HUES48 (cell line): ENCODE data around the gene XRCC1.

Experiments
- H3K27ac ChIP-seq: one replicate; pipeline ENCODE4 v1.7.0; 2013; ENCODE audit warnings: low read depth, low read length, inconsistent platforms
- H3K27me3 ChIP-seq: 2 replicates; pipeline ENCODE4 v1.6.1; 2013; ENCODE audit warnings: mild to moderate bottlenecking, low read length; ENCODE audit not compliant: control insufficient read depth, insufficient read depth
- H3K36me3 ChIP-seq: 2 replicates; pipeline ENCODE4 v1.6.1; 2013; ENCODE audit warnings: low read length; ENCODE audit not compliant: control insufficient read depth, insufficient read depth
- H3K4me1 ChIP-seq: 2 replicates; pipeline ENCODE4 v1.6.1; 2013; ENCODE audit warnings: mild to moderate bottlenecking, low read length; ENCODE audit not compliant: control insufficient read depth, insufficient read depth
- H3K4me3 ChIP-seq: 2 replicates; pipeline ENCODE4 v1.5.1; 2013; ENCODE audit warnings: mild to moderate bottlenecking, low read depth, low read length
- H3K9ac ChIP-seq: 2 replicates; pipeline ENCODE4 v1.6.1; 2013; ENCODE audit warnings: mild to moderate bottlenecking, low read depth, low read length, moderate library complexity
- H3K9me3 ChIP-seq: 2 replicates; pipeline ENCODE4 v1.6.1; 2013; ENCODE audit warnings: low read length; ENCODE audit not compliant: control insufficient read depth, insufficient read depth

XRCC1 gene

GRCh38 chr19:43598445-43599240 is 23.3 kb upstream of the XRCC1 start:
- no peak overlapping the region for H3K9ac ChIP-seq
- no peak overlapping the region for H3K4me3 ChIP-seq
- no peak overlapping the region for H3K27ac ChIP-seq

DNA sequence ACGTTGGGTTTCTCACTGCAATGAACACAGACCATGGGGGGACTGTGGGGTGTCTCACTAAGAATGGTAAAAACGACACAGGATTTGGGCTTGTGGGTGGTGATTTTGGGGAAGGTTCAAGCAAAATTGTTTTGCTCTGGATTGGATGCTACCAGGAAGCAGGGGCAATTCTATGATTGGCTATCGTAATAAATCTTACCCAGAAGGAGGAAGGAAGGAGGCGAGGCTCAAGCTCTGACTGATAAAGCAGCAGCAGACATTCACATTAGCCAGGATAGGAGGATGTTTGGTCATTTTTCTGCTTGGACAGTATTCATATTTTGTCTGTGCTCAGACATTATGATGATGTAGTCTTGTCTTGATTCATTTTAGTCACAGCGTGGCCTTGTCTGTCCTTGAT is 22.5 kb upstream of the XRCC1 start:
- Histone ChIP-seq H3K4me1 (peaks cover 9% of the 10 kb centered on the region; the same call in 1 of the 2 replicates), H3K27me3 (no peaks in the 10 kb centered on the region), H3K9me3 (no peaks in the 10 kb centered on the region), H3K4me3 (0 out of 2 replicates have a peak overlapping the region, but pooled peaks have one; percentile 88), H3K36me3 (peaks cover 43% of the 10 kb centered on the region), H3K9ac (no peak overlapping the region), H3K27ac (no peak overlapping the region)

More at GRCh38 chr19:43598445-43599240, 23.3 kb upstream of the XRCC1 start:
- H3K36me3 ChIP-seq: peaks cover 36% of the 10 kb centered on the region
- H3K9me3 ChIP-seq: no peaks in the 10 kb centered on the region
- no peaks in the 10 kb centered on the region for H3K27me3 ChIP-seq
- peaks cover 9% of the 10 kb centered on the region; the same call in 1 of the 2 replicates for H3K4me1 ChIP-seq

- Histone ChIP-seq H3K4me1 (peaks cover 9% of the 10 kb centered on the region; the same call in 1 of the 2 replicates), H3K36me3 (peaks cover 47% of the 10 kb centered on the region), H3K4me3 (peak overlapping the region; percentile 88), H3K27ac (peak overlapping the region; percentile 100), H3K27me3 (no peaks in the 10 kb centered on the region), H3K9ac (peak overlapping the region; percentile 96), H3K9me3 (no peaks in the 10 kb centered on the region)
Measured at GRCh38 chr19:43596842-43597461, 21.6 kb upstream of the XRCC1 start.

DNA sequence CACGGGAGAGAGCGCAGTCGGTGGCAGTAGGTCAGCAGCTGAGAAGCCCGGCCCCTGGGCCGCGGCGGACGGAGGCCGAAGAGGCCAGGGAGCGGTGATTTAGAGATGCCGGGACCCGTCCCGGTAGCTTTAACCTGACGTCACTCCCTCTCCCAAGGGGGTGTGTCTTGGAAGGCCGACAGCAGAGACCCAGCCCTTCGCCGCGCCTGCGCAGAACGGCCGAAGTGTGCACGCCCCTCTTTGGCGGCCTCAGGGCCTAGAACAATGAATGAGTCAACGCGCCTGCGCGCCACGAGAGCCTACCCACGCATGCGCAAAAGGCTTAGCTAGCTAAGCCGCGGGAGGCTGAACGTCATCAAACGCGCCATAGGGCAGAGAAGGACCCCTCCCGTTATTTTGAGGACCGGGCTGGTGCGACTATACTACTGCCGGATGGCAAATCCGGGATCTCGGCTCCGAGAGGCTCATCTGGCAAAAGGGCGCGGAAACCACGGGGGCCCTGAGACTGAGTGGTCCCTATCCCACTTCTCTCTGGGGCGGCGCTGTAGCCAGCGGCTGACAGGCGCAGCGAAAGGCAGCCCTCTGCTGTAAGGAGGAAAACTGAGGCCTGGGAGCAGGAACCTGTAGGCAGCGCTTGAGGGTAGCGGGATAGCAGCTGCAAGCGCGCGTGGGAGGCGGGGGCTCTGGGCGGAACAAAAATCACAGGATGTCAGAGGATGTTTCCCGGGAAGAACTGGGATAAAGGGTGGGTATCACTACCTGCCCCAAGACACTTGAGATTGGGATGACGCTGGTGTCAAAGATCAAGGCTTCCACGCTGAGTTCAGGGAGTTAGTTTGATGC is 20.9 kb upstream of the XRCC1 start, which contains the start of the genes IRGQ and ZNF576:
TSS of gene IRGQ (minus strand) at position 136 of the 843 bp plus-strand sequence. CDS start 796 bp downstream, outside the sequence.
TSS of gene ZNF576 (plus strand) at position 597 of the 843 bp plus-strand sequence. CDS start 514 bp downstream, outside the sequence.
- Histone ChIP-seq H3K9me3 (no peaks in the 10 kb centered on the region), H3K4me1 (peaks cover 9% of the 10 kb centered on the region; the same call in 1 of the 2 replicates), H3K4me3 (peak within 1 kb of the TSS; percentile 88), H3K27ac (peak within 1 kb of the TSS; percentile 100), H3K9ac (peak within 1 kb of the TSS; percentile 96), H3K36me3 (peaks cover 50% of the 10 kb centered on the region), H3K27me3 (no peaks in the 10 kb centered on the region)

- Histone ChIP-seq H3K27me3 (no peaks in the 10 kb centered on the region), H3K4me3 (peak overlapping the region; percentile 85), H3K9ac (peak overlapping the region; percentile 82), H3K27ac (peak overlapping the region; percentile 100), H3K36me3 (peaks cover 52% of the 10 kb centered on the region), H3K9me3 (no peaks in the 10 kb centered on the region), H3K4me1 (peaks cover 9% of the 10 kb centered on the region; the same call in 1 of the 2 replicates)
Measured at GRCh38 chr19:43595605-43595998, 20.3 kb upstream of the XRCC1 start.

DNA sequence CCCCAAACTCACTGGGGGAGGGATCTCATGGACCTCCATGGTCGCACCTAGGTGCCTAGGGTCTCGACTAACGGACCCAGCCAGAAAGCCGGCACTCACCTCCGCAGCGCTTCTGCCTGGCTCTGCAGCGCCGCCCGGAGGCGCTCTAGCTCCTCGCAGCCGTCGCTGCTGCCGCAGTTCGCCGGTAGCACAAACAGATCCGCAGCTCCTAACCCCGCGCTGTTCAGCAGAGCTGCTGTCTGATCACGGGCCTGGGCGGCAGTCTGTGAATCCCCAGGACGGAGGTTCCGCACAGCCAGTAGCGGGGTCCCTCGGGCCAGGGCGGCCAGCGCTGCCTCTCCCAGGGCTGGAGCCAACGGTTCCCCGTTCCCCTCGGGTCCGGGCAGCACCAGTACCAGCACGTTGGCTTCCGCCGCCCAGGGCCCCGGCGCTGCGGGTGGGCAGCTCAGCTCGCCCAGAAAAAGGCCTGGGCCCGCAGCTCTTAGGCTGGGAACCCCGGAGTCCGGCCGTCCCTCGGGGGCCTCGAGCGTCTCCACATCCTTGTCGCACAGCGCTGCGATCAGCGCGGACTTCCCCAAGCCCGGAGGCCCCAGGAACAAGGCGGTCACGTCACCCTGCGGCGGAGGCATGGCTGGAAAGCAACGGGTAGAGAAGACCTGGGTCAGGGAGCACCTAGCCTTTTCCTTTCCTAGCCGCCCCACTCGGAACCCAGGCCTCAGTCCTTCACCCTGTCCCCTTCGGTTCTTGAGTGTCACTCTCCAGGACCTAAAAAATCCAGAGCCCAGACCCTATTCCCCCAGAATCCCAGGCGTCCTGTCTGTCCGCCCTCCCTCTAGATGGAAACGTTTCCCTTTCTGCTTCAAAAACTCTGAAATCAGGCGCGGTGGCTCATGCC is 19.6 kb upstream of the XRCC1 start:
- H3K9me3 ChIP-seq: no peaks in the 10 kb centered on the region
- no peaks in the 10 kb centered on the region for H3K27me3 ChIP-seq
- peaks cover 9% of the 10 kb centered on the region; the same call in 1 of the 2 replicates for H3K4me1 ChIP-seq
- peak overlapping the region; percentile 85 for H3K4me3 ChIP-seq
- H3K27ac ChIP-seq: peak overlapping the region; percentile 100
- H3K9ac ChIP-seq: peak overlapping the region; percentile 82
- peaks cover 54% of the 10 kb centered on the region for H3K36me3 ChIP-seq

DNA sequence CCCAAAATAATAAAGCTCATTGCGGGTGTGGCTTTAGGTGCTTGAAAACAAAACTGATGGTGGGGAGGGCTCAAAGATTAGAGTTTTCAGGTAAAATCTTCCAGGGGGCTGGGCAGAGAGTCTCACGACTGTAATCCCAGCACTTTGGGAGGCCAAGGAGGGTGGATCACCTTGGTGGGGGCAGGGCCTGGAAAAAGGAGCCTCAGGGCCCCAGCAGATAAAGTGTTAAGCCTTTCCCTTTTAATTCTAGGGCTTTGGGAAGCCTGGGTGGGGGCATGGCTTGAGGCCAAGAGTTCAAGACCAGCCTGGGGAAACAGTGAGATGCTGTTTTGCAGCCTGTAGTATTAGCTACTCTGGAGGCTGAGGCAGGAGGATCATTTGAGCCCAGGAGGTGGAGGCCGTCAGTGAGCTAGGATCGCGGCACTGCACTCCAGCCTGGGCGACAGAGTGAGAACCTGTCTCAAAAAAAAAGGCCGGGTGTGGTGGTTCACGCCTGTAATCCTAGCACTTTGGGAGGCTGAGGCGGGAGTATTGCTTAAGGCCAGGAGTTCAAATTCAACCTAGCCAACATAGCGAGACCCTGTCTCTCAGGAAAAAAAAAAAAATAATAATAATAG is 18.9 kb upstream of the XRCC1 start:
- H3K27me3 ChIP-seq: no peaks in the 10 kb centered on the region
- H3K4me3 ChIP-seq: no peak overlapping the region
- H3K27ac ChIP-seq: no peak overlapping the region
- peaks cover 9% of the 10 kb centered on the region; the same call in 1 of the 2 replicates for H3K4me1 ChIP-seq
- no peak overlapping the region for H3K9ac ChIP-seq
- H3K9me3 ChIP-seq: no peaks in the 10 kb centered on the region
- H3K36me3 ChIP-seq: peaks cover 52% of the 10 kb centered on the region

GRCh38 chr19:43592800-43593350 is 17.5 kb upstream of the XRCC1 start:
- no peaks in the 10 kb centered on the region for H3K9me3 ChIP-seq
- H3K4me1 ChIP-seq: peaks cover 9% of the 10 kb centered on the region; the same call in 1 of the 2 replicates
- no peaks in the 10 kb centered on the region for H3K27me3 ChIP-seq
- peaks cover 50% of the 10 kb centered on the region for H3K36me3 ChIP-seq
- H3K4me3 ChIP-seq: no peak overlapping the region
- no peak overlapping the region for H3K27ac ChIP-seq
- H3K9ac ChIP-seq: no peak overlapping the region

DNA sequence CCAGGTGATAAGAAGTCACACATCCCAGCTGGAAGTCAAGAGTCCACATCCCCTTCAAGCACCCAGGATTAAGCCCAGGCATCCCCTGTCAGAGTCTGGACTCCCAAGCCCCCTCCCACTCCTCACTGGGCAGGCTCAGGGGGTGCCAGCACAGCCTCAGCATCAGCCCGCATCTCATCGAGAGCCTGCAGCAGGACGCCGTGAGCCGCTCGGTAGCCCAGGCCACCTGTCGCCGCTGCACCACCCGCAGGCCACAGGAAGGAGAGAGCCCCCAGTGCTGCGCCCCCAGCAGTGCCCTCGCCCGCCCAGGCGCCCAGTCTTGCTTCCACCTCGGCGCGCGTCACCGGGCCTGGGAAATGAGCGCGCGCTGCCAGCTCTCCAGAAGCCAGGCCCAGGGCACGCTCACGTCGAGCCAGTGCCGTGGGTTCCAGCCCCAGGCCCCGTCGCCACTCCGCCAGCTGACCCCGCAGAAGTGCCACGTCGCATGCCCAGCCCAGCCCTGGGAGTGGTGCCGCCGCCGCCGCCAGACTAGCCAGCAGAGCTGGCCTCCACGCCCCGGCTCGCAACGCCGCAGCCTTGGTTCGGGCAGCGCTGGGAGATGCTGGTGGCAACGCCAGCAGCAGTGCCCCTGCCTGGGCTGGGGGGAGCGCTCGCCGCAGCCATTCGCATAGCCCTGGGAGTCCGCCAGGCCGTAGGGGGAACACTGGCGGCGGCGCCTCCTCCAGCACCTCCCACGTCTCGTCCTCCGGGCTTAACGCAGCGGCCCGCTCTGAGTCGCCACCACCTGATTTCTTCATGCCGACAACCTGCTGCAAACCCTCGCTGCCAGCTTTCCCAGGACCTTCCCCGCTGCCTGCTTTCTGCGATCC is 16.8 kb upstream of the XRCC1 start:
- H3K36me3 ChIP-seq: peaks cover 50% of the 10 kb centered on the region

More for the DNA sequence above, 16.8 kb upstream of the XRCC1 start:
- H3K9ac ChIP-seq: no peak overlapping the region
- H3K4me1 ChIP-seq: peaks cover 2% of the 10 kb centered on the region; the same call in 1 of the 2 replicates
- no peaks in the 10 kb centered on the region for H3K9me3 ChIP-seq
- no peak overlapping the region for H3K27ac ChIP-seq
- H3K27me3 ChIP-seq: no peaks in the 10 kb centered on the region
- no peak overlapping the region for H3K4me3 ChIP-seq
